ENCODE data around the gene HCFC2.
"Not testable (repeated sequence)": the region's sequence is repeated elsewhere in the genome, so short reads cannot be mapped to it uniquely, and the experiment has no call there.

The HCFC2 gene

GRCh38 chr12:104058802-104059201, 5.5 kb upstream of the HCFC2 start:
- no peak for DNase-seq

GRCh38 chr12:104059963-104060362, 4.4 kb upstream of the HCFC2 start:
- DNase-seq: no peak

GRCh38 chr12:104060791-104061190, 3.5 kb upstream of the HCFC2 start:
- DNase-seq: no peak

- peak; percentile 18 for DNase-seq
Measured at GRCh38 chr12:104063712-104064030, 660 bp upstream of the HCFC2 start.

DNA sequence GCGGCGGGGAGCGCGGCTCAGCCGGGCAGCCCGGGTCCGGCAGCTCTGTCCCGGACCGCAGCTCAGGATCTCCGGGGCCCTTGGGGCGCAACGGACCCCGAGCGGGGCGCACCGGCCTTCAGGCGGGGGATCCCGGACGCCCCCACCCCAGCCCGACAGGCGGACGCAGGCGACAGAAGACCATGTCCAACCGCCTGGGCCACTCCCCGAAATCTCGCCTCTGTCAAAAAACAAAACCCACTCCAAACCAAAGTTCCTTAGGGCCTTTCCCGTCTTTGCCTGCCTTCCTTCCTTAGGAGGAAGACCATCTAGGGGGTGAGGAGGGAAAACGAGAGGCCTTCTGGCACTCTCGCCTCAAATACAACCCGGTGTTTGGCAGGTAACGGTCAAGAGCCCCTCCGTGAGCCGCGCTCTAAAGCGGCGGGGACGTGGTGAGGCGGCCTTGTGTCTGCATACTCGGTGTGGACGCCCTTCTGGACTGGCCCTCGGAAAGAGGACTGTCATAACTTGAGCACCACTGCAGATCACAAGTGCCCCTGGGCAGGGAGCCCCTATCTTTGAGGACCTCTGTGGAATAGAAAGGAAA, 604 bp downstream of the HCFC2 start:
- DNase-seq: no peak

- DNase-seq: no peak
Measured at GRCh38 chr12:104072099-104072498, 7.8 kb downstream of the HCFC2 start.

DNA sequence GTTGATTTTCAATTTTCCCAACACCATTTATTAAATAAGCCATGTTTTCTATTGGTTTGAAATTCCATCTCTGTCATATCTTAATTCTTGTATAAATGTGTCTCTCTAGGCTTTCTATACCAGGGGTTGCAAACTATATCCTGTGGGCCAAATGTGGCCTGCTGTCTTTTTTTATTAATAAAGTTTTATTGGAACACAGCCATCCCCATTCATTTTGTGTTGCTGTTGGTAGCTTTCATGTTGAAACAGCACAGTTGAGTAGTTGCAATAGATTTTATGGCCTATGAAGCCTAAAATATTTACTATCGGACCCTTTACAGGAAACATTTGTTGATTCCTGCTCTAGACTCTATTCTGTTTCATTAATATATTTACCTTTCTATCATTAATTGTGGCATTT, 9.4 kb downstream of the HCFC2 start:
- no peak for DNase-seq

DNA sequence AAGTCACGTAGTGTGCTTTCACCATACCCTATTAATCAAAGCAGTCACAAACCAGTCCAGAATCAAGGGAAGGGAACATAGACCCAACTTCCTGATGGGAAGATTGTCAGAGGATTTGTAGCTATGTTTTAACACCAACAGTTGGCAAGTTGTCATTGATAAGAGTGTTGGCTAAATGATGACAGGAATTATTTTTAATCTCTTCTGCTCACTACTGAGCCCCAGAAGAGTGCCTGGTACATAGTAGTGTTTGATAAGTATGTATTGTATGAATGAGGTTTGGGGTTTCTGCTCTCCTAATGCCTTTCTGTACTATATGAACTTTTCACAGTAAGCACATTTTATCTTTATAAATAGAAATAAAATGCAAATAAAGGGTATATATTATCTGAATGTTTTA, 14.7 kb downstream of the HCFC2 start:
- DNase-seq: no peak

DNA sequence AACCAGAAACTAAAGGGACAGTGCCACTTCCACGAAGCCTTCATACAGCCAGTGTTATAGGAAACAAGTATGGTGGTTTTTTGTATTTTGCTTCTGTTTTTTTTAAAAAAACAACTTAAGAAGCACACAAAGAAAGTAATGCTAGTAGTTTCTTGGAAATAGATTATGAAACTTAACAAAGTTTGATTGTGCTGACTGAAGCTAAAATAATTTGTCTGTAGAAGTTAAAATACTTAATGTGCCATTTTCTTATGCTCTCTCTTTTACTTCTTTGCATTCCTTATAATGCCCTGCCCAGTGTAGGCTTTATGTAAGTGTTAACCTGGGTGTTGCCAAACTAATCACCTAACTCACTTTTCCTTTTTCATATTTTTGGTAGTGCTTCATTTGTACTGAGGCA, 16.4 kb downstream of the HCFC2 start:
- DNase-seq: no peak

DNA sequence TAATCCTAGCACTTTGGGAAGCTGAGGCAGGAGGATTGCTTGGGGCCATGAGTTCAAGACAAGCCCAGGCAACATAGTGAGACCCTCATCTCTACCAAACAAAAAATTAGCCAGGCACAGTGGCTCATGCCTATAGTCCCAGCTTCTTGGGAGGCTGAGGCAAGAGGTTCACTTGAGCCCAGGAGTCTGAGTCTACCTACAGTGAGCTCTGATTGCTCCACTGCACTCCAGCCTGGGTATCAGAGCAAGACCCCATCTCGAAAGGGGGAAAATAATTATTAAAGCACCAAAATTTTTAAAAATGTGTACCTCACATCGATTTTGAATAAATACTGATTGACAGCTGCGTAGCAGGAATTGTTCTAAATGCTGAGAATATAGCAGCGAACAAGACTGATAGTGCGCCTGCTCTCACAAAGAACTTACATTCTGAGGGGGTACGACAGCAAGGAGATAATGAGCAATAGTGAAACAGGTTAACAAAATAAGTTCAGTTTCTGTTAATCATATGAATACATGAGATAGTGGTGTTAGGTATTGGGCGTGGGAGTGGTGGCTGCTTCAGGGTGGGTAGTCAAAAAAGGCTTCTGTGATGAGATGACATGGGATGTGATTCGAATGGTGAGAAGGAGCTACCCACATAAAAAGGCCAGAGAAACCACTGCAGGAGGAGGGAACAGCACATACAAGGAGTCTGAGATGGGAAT, 19.6 kb downstream of the HCFC2 start:
- no peak for DNase-seq

GRCh38 chr12:104090685-104091084, 26.4 kb downstream of the HCFC2 start:
- no peak for DNase-seq

DNA sequence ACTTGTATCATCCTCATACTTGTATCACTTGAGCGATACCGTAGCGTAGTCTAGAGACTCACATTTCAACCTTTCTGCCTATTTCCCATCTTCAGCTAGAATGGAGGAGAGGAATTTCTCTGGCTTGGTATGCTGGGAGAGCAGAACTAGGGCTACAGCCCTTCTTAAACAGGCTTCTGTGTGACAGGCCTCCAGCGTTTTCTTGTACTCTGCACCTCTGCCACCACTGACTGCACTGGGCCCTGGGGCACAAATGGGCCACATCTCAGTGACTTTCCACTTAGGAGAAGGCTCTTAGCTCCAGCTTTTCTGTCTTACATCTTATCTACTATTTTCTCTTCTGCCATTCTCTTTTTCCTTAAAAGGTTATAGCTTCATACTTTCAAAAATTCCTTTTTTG, 26.8 kb downstream of the HCFC2 start:
- no peak for DNase-seq

GRCh38 chr12:104094284-104094683, 30.0 kb downstream of the HCFC2 start:
- DNase-seq: no peak

GRCh38 chr12:104095289-104095688, 31.0 kb downstream of the HCFC2 start:
- no peak for DNase-seq

GRCh38 chr12:104097954-104098353, 33.6 kb downstream of the HCFC2 start:
- DNase-seq: no peak

DNA sequence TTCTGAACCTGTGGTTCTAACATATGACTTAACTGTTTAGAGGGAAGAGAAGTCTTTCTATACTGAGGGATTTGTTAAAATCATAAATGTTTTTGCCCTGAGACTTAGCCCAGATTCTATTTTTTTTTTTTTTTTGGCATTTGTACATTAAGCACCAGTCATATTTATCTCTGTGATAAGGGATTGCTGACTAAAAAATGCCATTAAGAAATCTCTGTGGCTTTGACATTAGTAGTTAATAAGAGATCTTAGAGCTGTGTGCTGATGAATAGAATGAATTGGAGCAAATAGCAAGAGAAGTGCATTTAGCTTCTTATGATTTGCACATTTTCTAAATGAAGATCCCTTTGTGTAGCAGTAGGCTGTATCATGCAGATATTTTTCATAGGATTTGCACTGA, 41.1 kb downstream of the HCFC2 start:
- no peak for DNase-seq

DNA sequence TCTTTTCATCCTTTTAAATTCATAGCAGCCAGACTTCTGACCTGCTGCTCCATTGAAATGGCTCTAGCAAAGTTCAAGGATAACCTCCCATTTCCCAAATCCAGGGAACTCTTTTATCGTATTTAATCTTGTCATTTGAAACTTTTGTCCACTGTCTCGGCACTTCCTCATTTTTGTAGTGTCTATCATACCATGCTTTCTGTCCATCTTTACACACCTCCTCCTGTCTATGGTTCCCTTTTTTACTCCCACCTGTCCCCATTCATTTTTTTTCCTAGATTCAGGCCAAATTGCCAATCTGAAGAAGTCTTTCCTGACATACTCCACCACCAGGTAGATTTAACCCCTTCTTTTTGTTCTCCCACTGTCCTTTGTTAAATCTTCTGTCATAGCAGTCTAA, 42.6 kb downstream of the HCFC2 start:
- no peak for DNase-seq

- peak; percentile 84 for DNase-seq
Measured at GRCh38 chr12:104108755-104109445, 44.6 kb downstream of the HCFC2 start.

GRCh38 chr12:104109446-104110271, 45.3 kb downstream of the HCFC2 start:
- no peak for DNase-seq

DNA sequence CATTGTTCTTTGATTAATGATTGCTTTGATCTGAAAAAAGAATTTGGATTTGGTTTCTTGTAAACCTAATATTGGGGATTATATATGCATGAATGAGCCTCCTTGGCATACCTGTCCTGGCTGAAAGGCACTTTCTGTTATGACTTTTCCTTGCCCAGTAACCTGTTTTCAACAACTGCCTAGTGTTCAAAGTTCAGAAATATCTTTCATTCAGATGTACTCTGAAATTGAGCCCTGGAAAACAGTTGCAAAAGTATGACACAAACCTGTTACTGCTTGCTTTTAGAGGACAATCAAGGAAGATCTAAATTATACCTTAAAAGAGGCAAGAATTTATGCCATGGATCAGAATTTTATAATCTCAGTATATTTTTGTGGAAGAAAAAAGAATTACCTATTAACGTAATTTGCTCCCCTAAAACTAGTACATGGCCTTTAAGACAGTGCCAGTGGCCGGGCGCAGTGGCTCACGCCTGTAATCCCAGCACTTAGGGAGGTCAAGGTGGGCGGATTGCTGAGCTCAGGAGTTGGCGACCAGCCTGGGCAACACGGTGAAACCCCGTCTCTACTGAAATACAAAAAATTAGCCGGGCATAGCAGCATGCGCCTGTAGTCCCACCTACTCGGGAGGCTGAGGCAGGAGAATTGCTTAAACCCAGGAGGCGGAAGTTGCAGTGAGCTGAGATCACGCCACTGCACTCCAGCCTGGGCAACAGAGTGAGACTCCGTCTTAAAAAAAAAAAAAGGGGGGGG, 50.7 kb downstream of the HCFC2 start:
- not testable (repeated sequence) for DNase-seq

DNA sequence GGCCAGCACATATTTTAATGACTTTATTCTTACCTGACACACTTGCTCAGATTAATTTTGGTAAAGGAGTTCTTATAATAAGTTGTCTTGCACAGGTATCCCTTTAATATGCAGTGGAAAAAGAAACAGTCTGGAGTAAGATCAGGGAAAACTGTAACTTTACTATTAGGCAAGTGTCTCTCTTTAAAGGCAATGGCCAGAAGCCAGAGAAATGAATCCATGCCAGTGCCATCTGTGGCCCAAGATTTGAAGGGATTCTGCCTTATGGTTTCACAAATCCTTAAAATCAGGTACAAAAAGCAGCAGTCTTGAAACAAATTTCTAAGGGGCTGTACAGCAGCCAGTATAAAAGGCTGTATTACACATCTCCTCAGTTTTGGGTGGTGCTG, 51.2 kb downstream of the HCFC2 start:
- no peak for DNase-seq

DNA sequence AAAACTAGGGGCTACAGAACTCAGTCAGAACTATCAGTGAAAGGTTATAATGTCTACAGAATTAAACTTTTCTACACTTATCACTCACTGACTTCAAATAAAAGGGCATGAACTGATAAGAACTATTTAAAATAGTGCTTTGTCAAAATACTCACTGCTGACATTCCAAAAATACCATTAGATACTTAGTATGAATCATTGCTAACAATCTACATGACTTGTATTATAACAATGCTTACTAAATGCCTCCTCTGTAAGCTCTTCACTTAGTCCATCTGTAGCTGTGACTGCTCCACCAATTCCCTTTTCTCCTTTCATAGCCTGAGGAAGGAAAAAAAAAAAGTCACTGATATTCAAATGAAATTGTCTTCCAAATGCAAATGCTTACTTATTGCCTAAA, 56.7 kb downstream of the HCFC2 start:
- DNase-seq: no peak

DNA sequence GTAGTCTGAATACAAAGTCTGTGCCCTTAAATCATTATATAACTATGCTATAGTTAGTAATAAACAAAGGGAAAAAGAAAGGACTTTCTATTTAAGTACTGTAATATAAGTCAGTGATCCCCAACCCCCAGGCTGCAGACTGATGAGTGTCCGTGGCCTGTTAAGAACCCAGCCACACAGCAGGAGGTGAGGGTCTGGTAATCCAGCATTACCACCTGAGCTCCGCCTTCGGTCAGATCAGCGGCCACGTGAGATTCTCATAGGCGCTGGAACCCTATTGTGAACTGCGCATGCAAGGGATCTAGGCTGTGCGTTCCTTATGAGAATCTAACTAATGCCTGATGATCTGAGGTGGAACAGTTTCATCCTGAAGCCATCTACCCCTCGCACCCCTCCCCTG, 58.0 kb downstream of the HCFC2 start:
- DNase-seq: no peak

Data from CD4-positive, alpha-beta T cell treated with Interleukin-17A for 1 hour (primary cell).